ENCODE results near the gene POU2AF3. TPM values are rescaled to one million over a fixed set of nuclear protein-coding genes. Genes with fewer than 3 reads are reported as not detected.

POU2AF3 gene
- total and polyA plus RNA-seq, 2 donors (not counting 1 experiment from before 2014, with no cell fraction given) = 0.51 to 2.1 TPM

GRCh38 chr11:111351374-111352055 lies 53.2 kb downstream of the POU2AF3 start:
- DNase-seq = no peak
- CTCF ChIA-PET = interaction anchor here (1.1 to 32.5 kb wide), 2 partner anchors 9 to 68 kb away, joined by 3 to 922 read pairs; no protein-coding TSS in a partner anchor
- Histone ChIP-seq H3K4me2 (replicated peaks; ENCODE audit: low read depth, low read length, poor library complexity, severe bottlenecking) (no peak overlapping the region), H4K20me1 (ENCODE audit: control insufficient read depth, insufficient read depth, low read length, poor library complexity, severe bottlenecking) (peaks cover 33% of the 10 kb centered on the region), H3K79me2 (ENCODE audit: control insufficient read depth, insufficient read depth, low read length) (no peaks in the 10 kb centered on the region), H3K4me1 (ENCODE audit: control insufficient read depth in 2 of 2, insufficient read depth in 2 of 2, low read length in 2 of 2) (peaks cover 18 to 23% of the 10 kb centered on the region in 2 donors), H3K27ac (ENCODE audit: low read length in 2 of 2) (peak overlapping the region in 1 of 2 donors; percentile 66), H3K9me3 (ENCODE audit: control extremely low read depth in 1 of 3, control insufficient read depth in 2 of 3, insufficient read depth in 1 of 3, low read length in 2 of 3) (peaks cover 0 to 5% (median 0%) of the 10 kb centered on the region in 3 donors), H3K4me3 (ENCODE audit: control extremely low read depth in 1 of 5, extremely low read depth in 1 of 5, insufficient read depth in 1 of 5, low read depth in 2 of 5, low read length in 4 of 5) (no peak overlapping the region), H2AFZ (ENCODE audit: insufficient read depth, low read depth, low read length, poor library complexity, severe bottlenecking) (no peak overlapping the region), H3K27me3 (replicated peaks in 1 of 4; ENCODE audit: control extremely low read depth in 1 of 4, control insufficient read depth in 3 of 4, insufficient read depth in 4 of 4, low read length in 3 of 4) (no peaks in the 10 kb centered on the region), H3K36me3 (replicated peaks in 1 of 2; ENCODE audit: control extremely low read depth in 1 of 2, control insufficient read depth in 1 of 2, extremely low read depth in 1 of 2, insufficient read depth in 2 of 2, low read length in 1 of 2) (peaks cover 1 to 55% of the 10 kb centered on the region in 2 experiments), H3K9ac (ENCODE audit: low read length) (no peak overlapping the region)
- WGBS (ENCODE audit: insufficient coverage) = 100% methylated on average over 6 of the region's 10 CpGs
- Mint-ChIP-seq H3K4me3 (no peak overlapping the region), H3K27me3 (no peaks in the 10 kb centered on the region), H3K4me1 (peaks cover 66% of the 10 kb centered on the region), H3K27ac (peak overlapping the region; percentile 68), H3K9me3 (ENCODE audit: insufficient read depth) (no peaks in the 10 kb centered on the region)
- TF ChIP-seq EZH2 (IDR thresholded peaks at IDR 0.05; ENCODE audit: borderline replicate concordance, insufficient read depth, low read depth, low read length, poor library complexity, severe bottlenecking) = no peak
- no peak for TF ChIP-seq CTCF (IDR thresholded peaks at IDR 0.05)
- ATAC-seq (ENCODE audit: low read depth) = no peak
- POLR2A ChIA-PET = no interaction called here
- intact Hi-C loops (cut with micrococcal nuclease) = no loop called here

- Mint-ChIP-seq H3K4me1 (peaks cover 66% of the 10 kb centered on the region), H3K9me3 (ENCODE audit: insufficient read depth) (no peaks in the 10 kb centered on the region), H3K4me3 (no peak overlapping the region), H3K27ac (peak overlapping the region; percentile 15), H3K27me3 (no peaks in the 10 kb centered on the region)
- no peaks in the 10 kb centered on the region for H3K79me2 ChIP-seq (ENCODE audit: control insufficient read depth, insufficient read depth, low read length)
- 100% methylated on average over 2 of the region's 9 CpGs for WGBS (ENCODE audit: insufficient coverage)
- CTCF ChIA-PET = interaction anchor here (1.1 to 32.5 kb wide), 3 partner anchors 10 to 69 kb away, joined by 3 to 922 read pairs (median 16); no protein-coding TSS in a partner anchor
- peak overlapping the region in 1 of 2 donors; percentile 71 for H3K27ac ChIP-seq (ENCODE audit: low read length in 2 of 2)
- H3K27me3 ChIP-seq (replicated peaks in 1 of 4; ENCODE audit: control extremely low read depth in 1 of 4, control insufficient read depth in 3 of 4, insufficient read depth in 4 of 4, low read length in 3 of 4) = no peaks in the 10 kb centered on the region
- H2AFZ ChIP-seq (ENCODE audit: insufficient read depth, low read depth, low read length, poor library complexity, severe bottlenecking) = no peak overlapping the region
- H3K4me1 ChIP-seq (ENCODE audit: control insufficient read depth in 2 of 2, insufficient read depth in 2 of 2, low read length in 2 of 2) = peaks cover 18 to 23% of the 10 kb centered on the region in 2 donors
- DNase-seq (no peak), ATAC-seq (ENCODE audit: low read depth) (no peak)
- POLR2A ChIA-PET = no interaction called here
- peaks cover 41% of the 10 kb centered on the region for H4K20me1 ChIP-seq (ENCODE audit: control insufficient read depth, insufficient read depth, low read length, poor library complexity, severe bottlenecking)
- intact Hi-C loops (cut with micrococcal nuclease) = no loop called here
- H3K4me3 ChIP-seq (ENCODE audit: control extremely low read depth in 1 of 5, extremely low read depth in 1 of 5, insufficient read depth in 1 of 5, low read depth in 2 of 5, low read length in 4 of 5) = no peak overlapping the region
- H3K36me3 ChIP-seq (replicated peaks in 1 of 2; ENCODE audit: control extremely low read depth in 1 of 2, control insufficient read depth in 1 of 2, extremely low read depth in 1 of 2, insufficient read depth in 2 of 2, low read length in 1 of 2) = peaks cover 1 to 63% of the 10 kb centered on the region in 2 experiments
- peaks cover 0 to 5% (median 0%) of the 10 kb centered on the region in 3 donors for H3K9me3 ChIP-seq (ENCODE audit: control extremely low read depth in 1 of 3, control insufficient read depth in 2 of 3, insufficient read depth in 1 of 3, low read length in 2 of 3)
- H3K9ac ChIP-seq (ENCODE audit: low read length) = no peak overlapping the region
- H3K4me2 ChIP-seq (replicated peaks; ENCODE audit: low read depth, low read length, poor library complexity, severe bottlenecking) = no peak overlapping the region
- TF ChIP-seq EZH2 (IDR thresholded peaks at IDR 0.05; ENCODE audit: borderline replicate concordance, insufficient read depth, low read depth, low read length, poor library complexity, severe bottlenecking) = no peak
Measured at GRCh38 chr11:111352231-111352746, 53.9 kb downstream of the POU2AF3 start.
